Measurements from ENCODE around the gene RAB3D.

The RAB3D gene

DNA sequence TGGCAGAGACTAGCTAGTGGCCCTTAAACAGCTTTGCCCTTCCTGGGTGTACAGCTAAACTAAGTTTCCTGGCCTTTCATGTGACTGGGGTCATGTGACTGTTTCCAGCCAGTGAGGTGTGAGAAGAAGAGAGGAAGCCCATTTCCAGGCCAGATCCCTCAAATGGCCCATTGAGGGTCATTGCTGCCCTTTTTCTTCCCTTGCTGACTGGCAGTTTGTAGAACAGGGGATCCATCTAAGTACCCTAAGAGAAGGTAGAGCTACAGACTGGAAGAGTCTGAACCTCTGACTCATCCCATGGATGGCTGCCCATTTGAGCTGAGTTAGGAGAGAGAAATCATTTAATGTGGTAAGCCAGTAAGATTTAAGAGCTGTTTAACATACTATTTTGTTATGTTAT lies 37.8 kb upstream of the RAB3D start:
- H3K27ac ChIP-seq (replicated peaks; ENCODE audit: low read length): no peak overlapping the region

DNA sequence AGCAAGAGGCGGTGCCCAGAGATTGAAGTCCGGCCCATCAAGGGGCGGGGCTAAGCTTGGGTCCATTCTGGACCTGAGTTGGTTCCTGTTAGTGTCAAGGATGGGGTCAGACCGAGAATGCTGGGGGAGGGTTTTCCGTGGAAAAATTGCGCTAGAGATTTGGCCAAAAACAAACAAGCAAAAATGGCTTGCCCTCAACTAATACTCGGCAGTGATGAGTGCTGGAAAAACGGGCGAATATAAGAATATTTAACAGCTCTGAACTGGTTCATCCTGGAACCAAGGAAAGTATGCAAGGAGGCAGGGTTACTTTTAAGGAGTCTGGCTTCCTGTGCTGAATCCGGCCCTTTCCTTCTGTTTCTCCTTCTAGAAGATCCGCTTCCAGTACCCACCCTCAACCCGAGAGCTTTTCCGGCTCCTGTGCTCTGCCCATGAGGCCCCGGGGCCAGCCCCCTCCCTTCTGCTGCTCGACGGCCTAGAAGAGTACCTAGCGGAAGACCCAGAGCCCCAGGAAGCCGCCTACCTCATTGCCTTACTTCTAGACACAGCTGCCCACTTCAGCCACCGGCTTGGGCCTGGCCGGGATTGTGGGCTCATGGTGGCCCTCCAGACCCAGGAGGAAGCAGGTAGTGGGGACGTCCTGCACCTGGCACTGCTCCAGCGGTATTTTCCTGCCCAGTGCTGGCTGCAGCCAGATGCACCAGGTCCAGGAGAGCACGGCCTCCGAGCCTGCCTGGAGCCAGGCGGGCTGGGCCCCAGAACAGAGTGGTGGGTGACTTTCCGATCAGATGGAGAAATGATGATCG lies 35.9 kb upstream of the RAB3D start:
- H4K91ac ChIP-seq (ENCODE audit: low read depth, low read length, poor library complexity): peak overlapping the region; percentile 38
- peaks cover 0 to 15% of the 10 kb centered on the region in 2 donors for H3K36me3 ChIP-seq (replicated peaks in 1 of 2; ENCODE audit: control insufficient read depth in 2 of 2, insufficient read depth in 2 of 2, low read length in 2 of 2)
- H4K8ac ChIP-seq (ENCODE audit: low read depth, low read length): peak overlapping the region; percentile 29
- H3K27me3 ChIP-seq (ENCODE audit: control insufficient read depth in 3 of 3, insufficient read depth in 3 of 3, low read depth in 1 of 3, low read length in 3 of 3): no peaks in the 10 kb centered on the region
- no peak for DNase-seq (ENCODE audit: low spot score)
- H3K4me3 ChIP-seq (ENCODE audit: low read length in 2 of 2): peak overlapping the region; percentile 26 to 67
- peak overlapping the region; percentile 63 for H2BK12ac ChIP-seq (ENCODE audit: low read length)
- H3K79me1 ChIP-seq (ENCODE audit: low read depth, low read length): peaks cover 3% of the 10 kb centered on the region
- no peaks in the 10 kb centered on the region for H3K9me3 ChIP-seq (replicated peaks in 1 of 2; ENCODE audit: control insufficient read depth in 2 of 2, insufficient read depth in 1 of 2, low read depth in 1 of 2, low read length in 2 of 2)
- H3K18ac ChIP-seq (ENCODE audit: low read length): peak overlapping the region; percentile 74
- H2BK120ac ChIP-seq (ENCODE audit: low read depth, low read length): no peak overlapping the region
- peak overlapping the region; percentile 87 for H3K9ac ChIP-seq (ENCODE audit: low read depth, low read length, poor library complexity)
- no peak overlapping the region for H3K14ac ChIP-seq (ENCODE audit: low read length)
- WGBS, 2 donors (ENCODE audit: extremely low coverage in 2 of 2, insufficient read length in 2 of 2, insufficient replicate concordance in 1 of 2): no CpG with 5 or more reads among the region's 27 CpGs
- peak overlapping the region; percentile 65 for H3K27ac ChIP-seq (replicated peaks; ENCODE audit: low read length)
- peak overlapping the region; percentile 71 for H3K4me2 ChIP-seq (ENCODE audit: insufficient read depth, low read length, poor library complexity, severe bottlenecking)
- peak overlapping the region; percentile 78 for H2BK5ac ChIP-seq (ENCODE audit: low read length)
- H2AFZ ChIP-seq (ENCODE audit: low read length): peak overlapping the region; percentile 74
- H3K23ac ChIP-seq (ENCODE audit: low read depth, low read length, poor library complexity): peak overlapping the region; percentile 70
- peaks cover 19 to 21% of the 10 kb centered on the region in 2 donors for H3K4me1 ChIP-seq (ENCODE audit: control insufficient read depth in 2 of 2, insufficient read depth in 1 of 2, low read depth in 1 of 2, low read length in 2 of 2)
- H3K4ac ChIP-seq (ENCODE audit: low read length): no peak overlapping the region
- peak overlapping the region; percentile 72 for H2BK15ac ChIP-seq (ENCODE audit: low read length)
- H2AK5ac ChIP-seq (ENCODE audit: low read depth, low read length): peak overlapping the region; percentile 99

More for the DNA sequence above, 37.8 kb upstream of the RAB3D start:
- H3K27me3 ChIP-seq (ENCODE audit: control insufficient read depth in 3 of 3, insufficient read depth in 3 of 3, low read depth in 1 of 3, low read length in 3 of 3): peaks cover 0 to 5% (median 0%) of the 10 kb centered on the region in 3 experiments
- DNase-seq (ENCODE audit: low spot score): no peak
- no peak overlapping the region for H2BK12ac ChIP-seq (ENCODE audit: low read length)
- no peak overlapping the region for H3K4me2 ChIP-seq (ENCODE audit: insufficient read depth, low read length, poor library complexity, severe bottlenecking)
- H2BK15ac ChIP-seq (ENCODE audit: low read length): no peak overlapping the region
- no peaks in the 10 kb centered on the region for H3K9me3 ChIP-seq (replicated peaks in 1 of 2; ENCODE audit: control insufficient read depth in 2 of 2, insufficient read depth in 1 of 2, low read depth in 1 of 2, low read length in 2 of 2)
- H3K4ac ChIP-seq (ENCODE audit: low read length): no peak overlapping the region
- H4K91ac ChIP-seq (ENCODE audit: low read depth, low read length, poor library complexity): no peak overlapping the region
- no peak overlapping the region for H3K18ac ChIP-seq (ENCODE audit: low read length)
- no peak overlapping the region for H2BK5ac ChIP-seq (ENCODE audit: low read length)
- H3K23ac ChIP-seq (ENCODE audit: low read depth, low read length, poor library complexity): no peak overlapping the region
- peaks cover 0 to 15% of the 10 kb centered on the region in 2 donors for H3K36me3 ChIP-seq (replicated peaks in 1 of 2; ENCODE audit: control insufficient read depth in 2 of 2, insufficient read depth in 2 of 2, low read length in 2 of 2)
- H3K4me3 ChIP-seq (ENCODE audit: low read length in 2 of 2): no peak overlapping the region
- no peak overlapping the region for H3K9ac ChIP-seq (ENCODE audit: low read depth, low read length, poor library complexity)
- no peak overlapping the region for H2AFZ ChIP-seq (ENCODE audit: low read length)
- H4K8ac ChIP-seq (ENCODE audit: low read depth, low read length): no peak overlapping the region
- no peak overlapping the region for H2BK120ac ChIP-seq (ENCODE audit: low read depth, low read length)
- H3K79me1 ChIP-seq (ENCODE audit: low read depth, low read length): peaks cover 3% of the 10 kb centered on the region
- H2AK5ac ChIP-seq (ENCODE audit: low read depth, low read length): no peak overlapping the region
- H3K4me1 ChIP-seq (ENCODE audit: control insufficient read depth in 2 of 2, insufficient read depth in 1 of 2, low read depth in 1 of 2, low read length in 2 of 2): peaks cover 24% of the 10 kb centered on the region in 2 donors
- no peak overlapping the region for H3K14ac ChIP-seq (ENCODE audit: low read length)

DNA sequence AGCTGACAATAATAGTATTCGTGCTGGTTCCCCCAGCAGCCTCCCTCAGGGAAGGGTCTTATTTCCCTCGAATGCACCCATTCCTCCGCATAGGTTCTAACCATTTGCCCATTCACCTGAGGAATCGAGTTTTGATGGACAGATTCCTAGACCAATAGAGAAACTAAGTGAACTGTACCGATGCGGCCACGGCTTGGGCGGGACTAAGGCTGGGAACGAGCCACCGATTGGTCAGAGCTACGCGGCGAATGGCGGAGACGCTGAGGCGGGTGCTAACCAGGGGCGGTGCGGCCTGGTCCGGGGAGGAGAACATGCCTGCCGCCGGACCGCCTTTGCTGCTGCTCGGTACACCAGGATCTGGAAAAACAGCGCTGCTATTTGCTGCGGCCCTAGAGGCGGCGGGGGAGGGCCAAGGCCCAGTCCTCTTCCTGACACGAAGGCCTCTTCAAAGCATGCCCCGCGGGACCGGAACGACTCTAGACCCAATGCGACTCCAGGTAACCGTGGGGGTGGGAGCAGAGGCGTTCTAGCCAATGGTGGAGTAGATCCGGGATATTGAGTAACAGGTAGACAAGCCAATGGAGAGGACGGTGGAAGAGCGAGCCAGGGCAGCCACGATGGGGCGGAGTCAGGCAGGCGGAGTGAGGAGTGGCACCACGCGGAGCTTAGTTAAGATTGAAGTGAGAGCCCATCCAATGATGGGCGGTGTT lies 35.1 kb upstream of the RAB3D start, which contains the start of gene SWSAP1:
TSS of gene SWSAP1 (plus strand) at position 234 of the 710 bp plus-strand sequence. CDS start at position 249, 15 bp downstream.
- Histone ChIP-seq H3K9me3 (replicated peaks in 1 of 2; ENCODE audit: control insufficient read depth in 2 of 2, insufficient read depth in 1 of 2, low read depth in 1 of 2, low read length in 2 of 2) (no peaks in the 10 kb centered on the region), H4K91ac (ENCODE audit: low read depth, low read length, poor library complexity) (peak within 1 kb of the TSS; percentile 98), H4K8ac (ENCODE audit: low read depth, low read length) (peak within 1 kb of the TSS; percentile 98), H3K79me1 (ENCODE audit: low read depth, low read length) (peaks cover 3% of the 10 kb centered on the region), H3K4me1 (ENCODE audit: control insufficient read depth in 2 of 2, insufficient read depth in 1 of 2, low read depth in 1 of 2, low read length in 2 of 2) (peaks cover 19 to 21% of the 10 kb centered on the region in 2 donors), H3K27ac (replicated peaks; ENCODE audit: low read length) (peak within 1 kb of the TSS; percentile 87), H3K4me3 (ENCODE audit: low read length in 2 of 2) (peak within 1 kb of the TSS; percentile 67 to 81), H3K36me3 (replicated peaks in 1 of 2; ENCODE audit: control insufficient read depth in 2 of 2, insufficient read depth in 2 of 2, low read length in 2 of 2) (peaks cover 0 to 16% of the 10 kb centered on the region in 2 donors), H3K18ac (ENCODE audit: low read length) (peak within 1 kb of the TSS; percentile 99), H2AK5ac (ENCODE audit: low read depth, low read length) (peak within 1 kb of the TSS; percentile 99), H3K4me2 (ENCODE audit: insufficient read depth, low read length, poor library complexity, severe bottlenecking) (peak within 1 kb of the TSS; percentile 71), H3K14ac (ENCODE audit: low read length) (no peak within 1 kb of the TSS), H2BK120ac (ENCODE audit: low read depth, low read length) (peak within 1 kb of the TSS; percentile 9), H2AFZ (ENCODE audit: low read length) (peak within 1 kb of the TSS; percentile 92), H3K9ac (ENCODE audit: low read depth, low read length, poor library complexity) (peak within 1 kb of the TSS; percentile 91), H3K23ac (ENCODE audit: low read depth, low read length, poor library complexity) (peak within 1 kb of the TSS; percentile 94), H2BK12ac (ENCODE audit: low read length) (peak within 1 kb of the TSS; percentile 63), H3K4ac (ENCODE audit: low read length) (no peak within 1 kb of the TSS), H3K27me3 (ENCODE audit: control insufficient read depth in 3 of 3, insufficient read depth in 3 of 3, low read depth in 1 of 3, low read length in 3 of 3) (no peaks in the 10 kb centered on the region), H2BK15ac (ENCODE audit: low read length) (peak within 1 kb of the TSS; percentile 72), H2BK5ac (ENCODE audit: low read length) (peak within 1 kb of the TSS; percentile 78)
- no CpG with 5 or more reads among the region's 44 CpGs for WGBS, 2 donors (ENCODE audit: extremely low coverage in 2 of 2, insufficient read length in 2 of 2, insufficient replicate concordance in 1 of 2)
- DNase-seq (ENCODE audit: low spot score): peak; percentile 98
